SIG-M5 (cell line): ENCODE results near the gene CXCL12.

Experiments
- DNase-seq: peaks from one replicate; lab custom pipeline; 2025; lab: John Stamatoyannopoulos, UW

CXCL12 gene

GRCh38 chr10:44384601-44385025, 284 bp downstream of the CXCL12 start:
- no peak for DNase-seq

GRCh38 chr10:44383749-44384600, 922 bp downstream of the CXCL12 start:
- no peak for DNase-seq

- DNase-seq, result no peak
These were observed 1.7 kb downstream of the CXCL12 start for GRCh38 chr10:44382981-44383748.

- DNase-seq, result no peak
These were observed 2.6 kb downstream of the CXCL12 start for GRCh38 chr10:44382131-44382858.

- DNase-seq, result no peak
These were observed 3.9 kb downstream of the CXCL12 start for GRCh38 chr10:44380829-44381600.

- no peak for DNase-seq
These were observed 5.0 kb downstream of the CXCL12 start for GRCh38 chr10:44379907-44380306.

- no peak for DNase-seq
These were observed 6.3 kb downstream of the CXCL12 start for GRCh38 chr10:44378626-44379025.

GRCh38 chr10:44377651-44378310, 7.1 kb downstream of the CXCL12 start:
- no peak for DNase-seq

- no peak for DNase-seq
These were observed 8.3 kb downstream of the CXCL12 start for GRCh38 chr10:44376472-44377099.

GRCh38 chr10:44374155-44374554, 10.7 kb downstream of the CXCL12 start:
- DNase-seq, result no peak

- DNase-seq, result no peak
These were observed 11.4 kb downstream of the CXCL12 start for GRCh38 chr10:44373341-44373995.

GRCh38 chr10:44372181-44372580, 12.7 kb downstream of the CXCL12 start:
- DNase-seq, result no peak

GRCh38 chr10:44370731-44371248, 14.1 kb downstream of the CXCL12 start:
- DNase-seq, result no peak

GRCh38 chr10:44369854-44370253, 15.0 kb downstream of the CXCL12 start:
- DNase-seq, result no peak

- no peak for DNase-seq
These were observed 15.6 kb downstream of the CXCL12 start for GRCh38 chr10:44369296-44369695.

- no peak for DNase-seq
These were observed 16.3 kb downstream of the CXCL12 start for GRCh38 chr10:44368637-44369036.

GRCh38 chr10:44366941-44367630, 17.8 kb downstream of the CXCL12 start:
- DNase-seq, result no peak

GRCh38 chr10:44364566-44364965, 20.3 kb downstream of the CXCL12 start:
- no peak for DNase-seq

GRCh38 chr10:44363716-44364115, 21.2 kb downstream of the CXCL12 start:
- no peak for DNase-seq
